ENCODE measurements around the gene DMKN.

- TF ChIP-seq, protein P1, sequence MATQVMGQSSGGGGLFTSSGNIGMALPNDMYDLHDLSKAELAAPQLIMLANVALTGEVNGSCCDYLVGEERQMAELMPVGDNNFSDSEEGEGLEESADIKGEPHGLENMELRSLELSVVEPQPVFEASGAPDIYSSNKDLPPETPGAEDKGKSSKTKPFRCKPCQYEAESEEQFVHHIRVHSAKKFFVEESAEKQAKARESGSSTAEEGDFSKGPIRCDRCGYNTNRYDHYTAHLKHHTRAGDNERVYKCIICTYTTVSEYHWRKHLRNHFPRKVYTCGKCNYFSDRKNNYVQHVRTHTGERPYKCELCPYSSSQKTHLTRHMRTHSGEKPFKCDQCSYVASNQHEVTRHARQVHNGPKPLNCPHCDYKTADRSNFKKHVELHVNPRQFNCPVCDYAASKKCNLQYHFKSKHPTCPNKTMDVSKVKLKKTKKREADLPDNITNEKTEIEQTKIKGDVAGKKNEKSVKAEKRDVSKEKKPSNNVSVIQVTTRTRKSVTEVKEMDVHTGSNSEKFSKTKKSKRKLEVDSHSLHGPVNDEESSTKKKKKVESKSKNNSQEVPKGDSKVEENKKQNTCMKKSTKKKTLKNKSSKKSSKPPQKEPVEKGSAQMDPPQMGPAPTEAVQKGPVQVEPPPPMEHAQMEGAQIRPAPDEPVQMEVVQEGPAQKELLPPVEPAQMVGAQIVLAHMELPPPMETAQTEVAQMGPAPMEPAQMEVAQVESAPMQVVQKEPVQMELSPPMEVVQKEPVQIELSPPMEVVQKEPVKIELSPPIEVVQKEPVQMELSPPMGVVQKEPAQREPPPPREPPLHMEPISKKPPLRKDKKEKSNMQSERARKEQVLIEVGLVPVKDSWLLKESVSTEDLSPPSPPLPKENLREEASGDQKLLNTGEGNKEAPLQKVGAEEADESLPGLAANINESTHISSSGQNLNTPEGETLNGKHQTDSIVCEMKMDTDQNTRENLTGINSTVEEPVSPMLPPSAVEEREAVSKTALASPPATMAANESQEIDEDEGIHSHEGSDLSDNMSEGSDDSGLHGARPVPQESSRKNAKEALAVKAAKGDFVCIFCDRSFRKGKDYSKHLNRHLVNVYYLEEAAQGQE (IDR thresholded peaks at IDR 0.05) = no peak
- TF ChIP-seq JUND (IDR thresholded peaks at IDR 0.05) = no peak
- TF ChIP-seq GABPA (IDR thresholded peaks at IDR 0.05 in 1 of 2, conservative IDR thresholded peaks at IDR 0.05 in 1 of 2) = no peak
- TF ChIP-seq, protein P2, sequence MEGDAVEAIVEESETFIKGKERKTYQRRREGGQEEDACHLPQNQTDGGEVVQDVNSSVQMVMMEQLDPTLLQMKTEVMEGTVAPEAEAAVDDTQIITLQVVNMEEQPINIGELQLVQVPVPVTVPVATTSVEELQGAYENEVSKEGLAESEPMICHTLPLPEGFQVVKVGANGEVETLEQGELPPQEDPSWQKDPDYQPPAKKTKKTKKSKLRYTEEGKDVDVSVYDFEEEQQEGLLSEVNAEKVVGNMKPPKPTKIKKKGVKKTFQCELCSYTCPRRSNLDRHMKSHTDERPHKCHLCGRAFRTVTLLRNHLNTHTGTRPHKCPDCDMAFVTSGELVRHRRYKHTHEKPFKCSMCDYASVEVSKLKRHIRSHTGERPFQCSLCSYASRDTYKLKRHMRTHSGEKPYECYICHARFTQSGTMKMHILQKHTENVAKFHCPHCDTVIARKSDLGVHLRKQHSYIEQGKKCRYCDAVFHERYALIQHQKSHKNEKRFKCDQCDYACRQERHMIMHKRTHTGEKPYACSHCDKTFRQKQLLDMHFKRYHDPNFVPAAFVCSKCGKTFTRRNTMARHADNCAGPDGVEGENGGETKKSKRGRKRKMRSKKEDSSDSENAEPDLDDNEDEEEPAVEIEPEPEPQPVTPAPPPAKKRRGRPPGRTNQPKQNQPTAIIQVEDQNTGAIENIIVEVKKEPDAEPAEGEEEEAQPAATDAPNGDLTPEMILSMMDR (IDR thresholded peaks at IDR 0.05; ENCODE audit: low read depth, low read length, missing input control) = no peak
- TF ChIP-seq YY1 (IDR thresholded peaks at IDR 0.05) = no peak
These were observed 21.6 kb downstream of the DMKN start for GRCh38 chr19:35491836-35492360.
